ENCODE results near the gene PEMT.

PEMT gene

DNA sequence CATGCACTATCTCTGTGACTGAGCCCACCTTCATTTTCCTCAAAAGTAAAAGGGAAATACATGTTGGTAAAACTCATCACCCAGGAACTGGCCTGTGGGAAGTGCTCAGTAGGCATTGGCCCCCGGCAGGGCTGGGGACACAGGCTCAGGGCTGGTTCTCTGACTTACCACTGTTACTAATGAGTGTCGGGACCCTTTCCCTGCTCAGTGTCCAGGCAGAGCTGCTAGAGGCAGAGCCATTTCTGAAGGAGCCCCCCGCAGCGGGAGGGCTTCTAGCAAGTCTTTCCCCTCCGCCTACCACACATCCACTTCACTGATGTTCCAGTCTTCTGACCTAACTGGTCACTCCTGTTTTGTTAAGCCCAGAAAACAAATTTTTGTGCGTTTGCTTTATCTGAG is 1.7 kb upstream of the PEMT start (continued):
- TF ChIP-seq PATZ1 (tag by site-specific recombination; IDR thresholded peaks at IDR 0.05), result no peak
- TF ChIP-seq ZNF221 (tag by site-specific recombination; IDR thresholded peaks at IDR 0.05; ENCODE audit: borderline replicate concordance), result no peak
- no peak for TF ChIP-seq ZNF623 (tag by site-specific recombination; IDR thresholded peaks at IDR 0.05)
- TF ChIP-seq ZNF785 (tag by site-specific recombination; IDR thresholded peaks at IDR 0.05), result no peak
- no peak for TF ChIP-seq REST (tag by site-specific recombination; IDR thresholded peaks at IDR 0.05)
- no peak for TF ChIP-seq ZNF645 (tag by site-specific recombination; IDR thresholded peaks at IDR 0.05)

DNA sequence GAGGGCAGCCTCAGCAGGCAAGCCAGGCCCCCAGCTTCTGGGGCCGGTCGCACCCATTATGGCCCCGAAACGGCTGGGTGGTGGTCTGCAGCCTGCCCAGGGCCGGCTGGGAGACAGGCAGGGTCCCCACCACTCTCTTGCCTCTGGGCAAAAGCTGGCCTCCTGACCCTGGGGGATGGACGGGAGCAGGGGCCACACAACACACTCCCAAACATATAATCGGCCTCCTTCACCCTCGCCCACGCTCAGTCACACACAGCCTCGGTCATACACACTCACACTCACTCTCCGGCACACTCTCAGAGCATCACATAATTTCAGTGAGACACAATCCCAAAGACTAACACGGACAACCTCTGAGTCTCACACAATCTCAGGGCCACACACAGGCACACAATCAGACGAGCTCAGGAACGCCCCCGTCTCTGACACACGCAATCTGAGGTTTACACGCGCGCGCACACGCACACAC is 589 bp downstream of the PEMT start:
- ChIA-PET CTCF (interaction anchor here (0.7 to 7.0 kb wide), 6 partner anchors 22 to 331 kb away, joined by 3 to 53 read pairs (median 6); partner anchors contain the start of gene RASD1), POLR2A (interaction anchor here (1.1 to 3.1 kb wide), 9 partner anchors 11 to 236 kb away, joined by 3 to 21 read pairs (median 5); partner anchors contain the start of gene RASD1)
- TF ChIP-seq ZSCAN4 (tag by site-specific recombination; IDR thresholded peaks at IDR 0.05), result peak; percentile 9; the same call in 1 of the 2 replicates
- TF ChIP-seq ZBTB1 (tag by site-specific recombination; IDR thresholded peaks at IDR 0.05), result peak; percentile 85; the same call in 1 of the 2 replicates
- TF ChIP-seq ZNF133 (tag by site-specific recombination; IDR thresholded peaks at IDR 0.05), result peak; percentile 77
- peak; percentile 98 for TF ChIP-seq ZFHX2 (tag by site-specific recombination; conservative IDR thresholded peaks at IDR 0.05)
- TF ChIP-seq ZIC2 (tag by site-specific recombination; IDR thresholded peaks at IDR 0.05), result no peak
- TF ChIP-seq ZNF37A (tag by site-specific recombination; IDR thresholded peaks at IDR 0.05), result no peak
- peak; percentile 87 for TF ChIP-seq ZBTB26 (tag by site-specific recombination; optimal IDR thresholded peaks at IDR 0.05)
- peak; percentile 87 for TF ChIP-seq EGR2 (tag by site-specific recombination; IDR thresholded peaks at IDR 0.05; ENCODE audit: low read depth)
- TF ChIP-seq IKZF3 (tag by site-specific recombination; IDR thresholded peaks at IDR 0.05), result no peak
- no peak for TF ChIP-seq ZNF26 (tag by site-specific recombination; IDR thresholded peaks at IDR 0.05)
- TF ChIP-seq ZNF335 (tag by site-specific recombination; conservative IDR thresholded peaks at IDR 0.05), result peak; percentile 98
- TF ChIP-seq, protein P1, sequence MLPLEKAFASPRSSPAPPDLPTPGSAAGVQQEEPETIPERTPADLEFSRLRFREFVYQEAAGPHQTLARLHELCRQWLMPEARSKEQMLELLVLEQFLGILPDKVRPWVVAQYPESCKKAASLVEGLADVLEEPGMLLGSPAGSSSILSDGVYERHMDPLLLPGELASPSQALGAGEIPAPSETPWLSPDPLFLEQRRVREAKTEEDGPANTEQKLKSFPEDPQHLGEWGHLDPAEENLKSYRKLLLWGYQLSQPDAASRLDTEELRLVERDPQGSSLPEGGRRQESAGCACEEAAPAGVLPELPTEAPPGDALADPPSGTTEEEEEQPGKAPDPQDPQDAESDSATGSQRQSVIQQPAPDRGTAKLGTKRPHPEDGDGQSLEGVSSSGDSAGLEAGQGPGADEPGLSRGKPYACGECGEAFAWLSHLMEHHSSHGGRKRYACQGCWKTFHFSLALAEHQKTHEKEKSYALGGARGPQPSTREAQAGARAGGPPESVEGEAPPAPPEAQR (tag by site-specific recombination; IDR thresholded peaks at IDR 0.05), result peak; percentile 58
- TF ChIP-seq ZNF391 (tag by site-specific recombination; IDR thresholded peaks at IDR 0.05; ENCODE audit: borderline replicate concordance, low read depth), result 0 out of 2 replicates have a peak, but pooled peaks have one; percentile 20
- peaks cover 7% of the 10 kb centered on the region; the same call in 1 of the 2 replicates for H3K4me1 ChIP-seq (ENCODE audit: control insufficient read depth, insufficient read depth, low read length)
- H3K36me3 ChIP-seq (ENCODE audit: control insufficient read depth in 2 of 2, insufficient read depth in 1 of 2, low read length in 2 of 2), result no peaks in the 10 kb centered on the region
- H3K4me3 ChIP-seq (ENCODE audit: low read depth, low read length), result peak overlapping the region; percentile 54
- peak overlapping the region; percentile 51; the same call in 1 of the 2 replicates for H3K27ac ChIP-seq (ENCODE audit: extremely low read depth, low read depth, low read length)
- no peaks in the 10 kb centered on the region for H3K9me3 ChIP-seq (ENCODE audit: control insufficient read depth, insufficient read depth, low read depth, low read length)

Data from HEK293 (cell line).